Testis (tissue), 2 donors: ENCODE data around the gene GNAS-AS1.

Experiments used
- POLR2A ChIP-seq: fragments of 450-650 bp; IDR thresholded peaks from one replicate; pipeline ENCODE4 v1.6.1; 2017; ENCODE audit warnings: antibody characterized with exemption, mild to moderate bottlenecking, moderate library complexity
- TF ChIP-seq, protein P1 (sequence below), 3 experiments: fragments of 450-650 bp in 2 of 3; fragments of 200-600 bp in 1 of 3; sonication (generic) in 1 of 3; IDR thresholded peaks; one replicate each; pipeline ENCODE4 v1.5.1; 2016 to 2019; ENCODE audit warnings: antibody characterized with exemption in 3 of 3, mild to moderate bottlenecking in 2 of 3, moderate library complexity in 1 of 3

DNA sequence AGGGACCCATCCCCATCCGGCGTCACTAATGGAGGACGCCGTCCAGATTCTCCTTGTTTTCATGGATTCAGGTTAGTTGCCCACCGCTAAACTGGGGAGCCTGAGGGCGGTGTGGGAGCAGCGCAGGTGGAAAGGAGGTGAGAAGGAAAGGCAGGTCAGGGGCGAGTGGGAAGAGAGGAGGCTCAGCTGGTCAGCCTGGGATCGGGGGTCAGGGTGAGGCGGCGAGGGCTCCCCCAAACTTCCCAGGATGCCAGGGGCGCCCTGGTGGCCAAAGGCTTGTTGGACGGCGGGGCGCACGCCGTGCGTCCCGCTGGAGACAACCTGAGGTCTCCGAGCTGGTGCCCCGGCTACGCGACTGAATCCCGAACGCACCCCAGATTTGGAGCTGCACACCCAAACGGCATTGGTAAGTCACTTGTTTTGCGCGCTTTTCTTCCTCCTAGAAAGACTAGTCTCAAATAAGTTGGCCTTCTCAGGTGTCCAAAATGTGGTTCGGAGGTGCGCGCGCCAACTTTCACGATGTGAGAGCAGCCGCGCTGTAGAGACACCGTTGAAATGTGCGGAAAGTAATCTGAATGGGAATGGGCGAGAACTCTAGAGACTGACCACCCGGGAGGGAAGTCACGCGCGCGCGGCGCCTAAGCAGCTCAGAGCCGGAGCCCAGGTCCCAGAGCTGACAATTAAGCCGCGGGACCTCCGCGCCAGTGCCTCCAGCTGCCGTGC lies 9.7 kb downstream of the GNAS-AS1 start:
- TF ChIP-seq, protein P1, sequence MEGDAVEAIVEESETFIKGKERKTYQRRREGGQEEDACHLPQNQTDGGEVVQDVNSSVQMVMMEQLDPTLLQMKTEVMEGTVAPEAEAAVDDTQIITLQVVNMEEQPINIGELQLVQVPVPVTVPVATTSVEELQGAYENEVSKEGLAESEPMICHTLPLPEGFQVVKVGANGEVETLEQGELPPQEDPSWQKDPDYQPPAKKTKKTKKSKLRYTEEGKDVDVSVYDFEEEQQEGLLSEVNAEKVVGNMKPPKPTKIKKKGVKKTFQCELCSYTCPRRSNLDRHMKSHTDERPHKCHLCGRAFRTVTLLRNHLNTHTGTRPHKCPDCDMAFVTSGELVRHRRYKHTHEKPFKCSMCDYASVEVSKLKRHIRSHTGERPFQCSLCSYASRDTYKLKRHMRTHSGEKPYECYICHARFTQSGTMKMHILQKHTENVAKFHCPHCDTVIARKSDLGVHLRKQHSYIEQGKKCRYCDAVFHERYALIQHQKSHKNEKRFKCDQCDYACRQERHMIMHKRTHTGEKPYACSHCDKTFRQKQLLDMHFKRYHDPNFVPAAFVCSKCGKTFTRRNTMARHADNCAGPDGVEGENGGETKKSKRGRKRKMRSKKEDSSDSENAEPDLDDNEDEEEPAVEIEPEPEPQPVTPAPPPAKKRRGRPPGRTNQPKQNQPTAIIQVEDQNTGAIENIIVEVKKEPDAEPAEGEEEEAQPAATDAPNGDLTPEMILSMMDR (IDR thresholded peaks at IDR 0.05) = no peak
- TF ChIP-seq POLR2A = no peak
